Amniotic stem cell (primary cell): ENCODE measurements around the gene DAPK3.
"Not testable (repeated sequence)": the region's sequence is repeated elsewhere in the genome, so short reads cannot be mapped to it uniquely, and the experiment has no call there.

ENCODE experiments used
- DNase-seq: peaks from one replicate; lab custom pipeline; 2025; lab: John Stamatoyannopoulos, UW

DAPK3 gene

DNA sequence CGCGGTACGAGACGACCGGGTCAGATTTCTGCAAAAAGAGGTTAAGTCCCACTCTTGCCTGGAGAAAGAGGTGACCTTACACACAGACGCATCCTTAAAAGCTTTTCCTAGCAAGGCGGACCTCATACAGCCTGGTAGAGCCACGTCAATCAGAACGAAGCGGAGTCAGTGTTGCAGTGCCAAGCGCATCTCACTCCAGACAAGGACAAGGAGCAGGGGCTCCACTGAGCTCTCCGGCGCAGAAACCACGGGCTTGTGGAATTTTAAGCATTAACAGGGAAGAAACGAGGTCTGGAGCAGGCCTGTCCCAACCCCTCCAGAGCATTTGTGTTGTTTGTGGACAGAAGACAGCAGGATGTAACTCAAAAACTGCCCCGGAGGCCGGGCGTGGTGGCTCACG lies 7.2 kb upstream of the DAPK3 start:
- DNase-seq: no peak

- no peak for DNase-seq
Measured at GRCh38 chr19:3977242-3978143, 6.6 kb upstream of the DAPK3 start.

DNA sequence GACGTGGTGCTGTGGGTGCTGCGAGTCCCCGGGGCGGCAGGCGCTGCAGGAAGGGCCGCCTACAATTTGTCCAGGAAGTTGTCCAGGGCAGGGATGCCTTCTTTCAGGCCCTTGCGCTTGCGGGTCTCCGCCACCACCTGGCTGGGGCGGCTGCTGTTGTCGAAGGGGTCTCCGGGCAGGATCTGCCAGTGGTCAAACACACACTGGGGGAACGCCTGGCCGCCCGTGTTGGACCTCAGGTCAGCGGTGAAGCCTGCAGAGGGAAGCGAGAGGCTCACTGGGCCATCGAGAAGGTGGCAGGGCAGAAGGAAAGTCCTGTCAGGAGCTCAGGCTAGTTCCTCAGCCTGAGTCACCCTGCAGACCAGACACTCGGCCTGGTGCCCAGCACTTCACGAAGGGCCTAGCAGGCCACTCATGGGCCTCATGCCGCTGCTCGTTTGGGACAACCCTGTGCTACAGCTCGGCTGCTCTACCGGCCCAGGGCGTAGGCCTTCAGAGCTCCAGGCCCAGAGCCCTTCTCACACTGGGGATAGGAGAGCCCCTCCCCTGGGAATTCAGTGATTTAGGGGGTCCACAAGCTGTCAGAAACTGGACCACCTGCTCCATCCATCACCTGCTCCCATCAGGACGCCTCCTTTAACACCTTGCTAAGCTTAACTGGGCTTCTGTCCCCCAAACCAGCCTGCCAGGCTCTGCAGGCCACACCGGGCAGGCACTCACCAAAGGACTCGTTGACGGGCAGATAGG lies 5.8 kb upstream of the DAPK3 start:
- no peak for DNase-seq

GRCh38 chr19:3975637-3976087 lies 4.8 kb upstream of the DAPK3 start:
- no peak for DNase-seq

DNA sequence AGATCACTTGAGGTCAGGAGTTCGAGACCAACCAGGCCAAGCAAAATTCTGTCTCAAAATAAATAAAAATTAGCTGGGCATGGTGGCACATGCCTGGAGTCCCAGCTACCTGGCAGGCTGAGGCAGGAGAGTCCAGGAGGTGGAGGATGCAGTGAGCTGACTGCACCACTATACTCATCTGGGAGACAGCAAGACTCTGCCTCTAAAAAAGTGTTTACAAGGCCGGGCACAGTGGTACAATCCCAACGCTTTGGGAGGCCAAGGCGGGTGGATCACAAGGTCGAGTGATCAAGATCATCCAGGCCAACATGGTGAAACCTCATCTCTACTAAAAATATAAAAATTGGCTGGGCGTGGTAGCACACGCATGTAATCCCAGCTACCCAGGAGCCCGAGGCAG lies 4.2 kb upstream of the DAPK3 start:
- no peak for DNase-seq

DNA sequence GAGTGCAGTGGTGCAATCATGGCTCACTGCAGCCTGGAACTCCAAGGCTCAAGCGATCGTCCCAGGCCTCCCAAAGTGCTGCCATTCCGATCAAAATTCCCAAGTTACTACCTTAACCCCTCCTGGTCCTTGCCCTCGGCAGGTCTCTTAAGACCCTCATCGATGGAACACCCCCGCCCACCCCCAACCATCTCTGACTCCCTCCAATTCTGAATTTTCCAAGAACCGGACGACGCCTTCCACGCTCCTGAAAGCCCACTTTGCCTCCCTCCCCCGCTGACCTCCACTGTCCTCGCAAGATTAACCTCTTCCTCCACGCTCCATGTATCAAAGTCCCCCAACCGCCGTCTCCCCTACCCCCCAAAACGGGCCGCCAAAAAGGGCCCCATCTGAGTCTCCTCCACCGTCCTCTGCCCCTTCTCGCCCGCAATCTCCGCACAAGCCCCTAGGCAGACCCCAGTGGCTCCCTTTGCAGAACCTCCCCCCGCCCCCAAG lies 539 bp downstream of the DAPK3 start:
- DNase-seq: no peak

- peak; percentile 32 for DNase-seq
Measured at GRCh38 chr19:3969435-3970312, 1.2 kb downstream of the DAPK3 start.

DNA sequence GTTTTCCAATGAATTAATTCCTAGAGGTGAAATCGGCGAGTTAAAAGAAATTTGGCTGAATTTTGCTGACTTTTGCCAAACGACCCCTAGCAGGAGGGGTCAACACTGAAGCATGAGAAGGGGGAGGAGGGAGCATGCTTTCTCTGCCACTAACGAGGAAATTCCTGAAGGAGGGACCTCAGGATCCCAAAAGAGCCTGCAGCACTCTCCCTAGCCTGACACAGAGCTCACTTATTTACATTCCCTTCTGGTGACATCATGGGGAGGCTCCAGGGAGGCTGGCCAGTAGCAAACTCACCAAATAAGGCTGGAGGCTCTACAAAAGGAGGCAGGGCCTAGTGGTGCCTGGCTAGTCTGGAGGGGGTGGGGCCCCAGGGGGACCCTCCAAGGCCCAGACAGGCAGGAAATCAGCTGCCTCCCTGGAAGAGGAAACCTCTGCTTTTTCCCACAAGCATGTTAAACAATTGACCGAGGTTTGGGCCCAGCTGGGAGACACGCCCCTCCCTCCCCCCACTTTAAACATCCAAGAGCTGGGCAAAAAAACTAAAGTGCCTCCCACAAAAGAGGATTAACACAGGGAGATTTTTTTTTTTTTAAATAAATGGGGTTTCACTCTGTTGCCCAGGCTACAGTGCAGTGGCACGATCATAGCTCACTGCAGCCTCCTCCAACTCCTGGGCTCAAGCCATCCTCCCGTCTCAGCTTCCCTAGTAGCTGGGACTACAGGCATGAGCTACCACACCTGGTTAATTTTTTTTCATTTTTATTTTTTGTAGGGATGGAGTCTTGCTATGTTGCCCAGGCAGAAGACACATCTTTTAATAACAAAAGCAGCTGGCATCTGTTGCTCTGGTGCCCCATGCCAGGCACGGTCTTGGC lies 2.1 kb downstream of the DAPK3 start:
- DNase-seq: peak; percentile 99

DNA sequence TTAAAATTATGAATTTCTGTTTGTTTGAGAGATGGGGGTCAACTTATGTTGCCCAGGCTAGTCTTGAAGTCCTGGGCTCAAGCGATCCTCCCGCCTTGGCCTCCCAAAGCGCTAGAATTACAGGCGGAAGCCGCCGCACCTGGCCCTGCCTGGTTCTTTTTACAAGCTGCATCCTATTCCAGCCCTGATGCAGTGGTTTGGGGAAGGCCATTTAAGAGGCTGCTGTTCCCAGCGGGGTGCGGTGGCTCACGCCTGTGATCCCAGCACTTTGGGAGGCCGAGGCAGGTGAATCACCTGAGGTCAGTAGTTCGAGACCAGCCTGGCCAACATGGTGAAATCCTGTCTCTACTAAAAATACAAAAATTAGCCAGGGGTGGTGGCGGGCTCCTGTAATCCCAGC lies 2.9 kb downstream of the DAPK3 start:
- DNase-seq: not testable (repeated sequence)

GRCh38 chr19:3966051-3967017 lies 4.6 kb downstream of the DAPK3 start:
- DNase-seq: no peak

DNA sequence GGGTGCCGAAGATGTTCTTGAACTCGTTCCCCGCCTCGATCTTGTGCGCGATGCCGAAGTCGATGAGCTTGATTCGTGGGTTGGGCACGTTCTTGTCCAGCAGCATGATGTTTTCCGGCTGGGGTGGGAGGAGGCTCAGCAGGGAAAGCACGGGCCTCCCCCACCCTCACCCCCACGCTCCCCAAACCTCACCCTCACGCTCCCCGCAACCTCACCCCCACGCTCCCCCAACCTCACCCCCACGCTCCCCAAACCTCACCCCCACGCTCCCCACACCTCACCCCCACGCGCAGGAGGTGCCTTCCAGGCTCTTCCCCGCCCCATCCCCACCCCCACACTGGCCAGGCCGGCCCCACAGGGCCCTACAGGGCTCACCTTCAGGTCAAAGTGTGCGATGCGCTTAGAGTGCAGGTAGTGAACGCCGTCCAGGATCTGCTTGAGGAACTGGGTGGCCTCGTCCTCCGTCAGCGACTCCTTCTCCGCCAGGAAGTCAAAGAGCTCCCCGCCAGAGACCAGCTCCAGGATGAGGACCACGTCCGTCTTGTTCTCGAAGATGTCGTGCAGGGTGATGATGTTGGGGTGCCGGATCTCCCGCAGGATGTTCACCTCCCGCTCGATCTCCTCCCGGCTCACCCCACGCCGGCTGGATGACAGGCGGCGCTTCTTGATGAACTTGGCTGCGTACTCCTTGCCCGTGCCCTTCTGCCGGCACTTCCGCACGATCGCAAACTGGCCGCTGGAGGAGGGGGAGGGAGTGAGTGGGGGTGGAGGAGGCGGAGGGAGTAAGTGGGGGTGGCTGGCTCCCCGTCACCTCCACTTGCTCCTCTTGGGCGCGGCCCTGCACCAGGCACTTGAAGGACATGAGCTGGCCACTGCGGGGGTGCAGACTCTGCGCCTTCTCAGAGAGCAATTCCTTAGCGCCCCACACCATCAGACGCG lies 6.4 kb downstream of the DAPK3 start:
- DNase-seq: no peak

DNA sequence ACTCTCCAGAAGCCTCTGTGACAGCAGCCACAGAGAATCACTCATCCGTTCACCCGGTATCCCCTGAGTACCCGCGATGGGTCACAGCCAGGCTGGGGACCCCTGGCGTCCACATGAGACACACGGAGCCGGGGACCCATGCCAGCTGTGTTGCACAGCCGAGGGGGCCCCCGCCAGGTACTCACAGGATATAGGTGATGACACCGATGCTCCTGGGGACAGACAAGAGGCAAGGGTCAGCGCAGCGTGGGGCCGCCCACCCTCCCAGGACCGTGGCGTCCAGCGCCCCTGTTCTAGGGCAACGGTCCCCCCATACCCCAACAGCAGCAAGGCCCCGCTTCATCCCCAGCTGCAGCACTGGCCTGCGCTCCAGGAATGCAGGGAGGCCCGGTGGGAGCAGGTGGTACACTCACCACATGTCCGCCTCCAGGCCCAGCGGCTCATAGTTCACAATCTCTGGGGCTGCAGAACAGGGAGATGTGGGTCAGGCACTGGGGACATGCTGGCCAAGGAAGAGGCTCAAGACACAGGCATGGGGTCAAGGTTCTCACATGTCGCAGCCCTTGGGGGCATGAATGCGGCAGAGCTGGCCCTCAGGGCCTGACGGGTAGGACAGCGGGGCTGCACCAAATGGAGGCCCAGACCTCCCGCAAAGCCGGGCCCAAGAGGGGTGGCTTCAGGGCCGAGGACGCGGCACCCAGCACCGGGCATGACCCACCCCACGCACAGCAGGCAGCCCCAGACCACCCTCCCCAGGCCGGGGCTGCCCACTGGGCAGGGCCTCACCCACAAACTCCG lies 7.2 kb downstream of the DAPK3 start:
- no peak for DNase-seq

DNA sequence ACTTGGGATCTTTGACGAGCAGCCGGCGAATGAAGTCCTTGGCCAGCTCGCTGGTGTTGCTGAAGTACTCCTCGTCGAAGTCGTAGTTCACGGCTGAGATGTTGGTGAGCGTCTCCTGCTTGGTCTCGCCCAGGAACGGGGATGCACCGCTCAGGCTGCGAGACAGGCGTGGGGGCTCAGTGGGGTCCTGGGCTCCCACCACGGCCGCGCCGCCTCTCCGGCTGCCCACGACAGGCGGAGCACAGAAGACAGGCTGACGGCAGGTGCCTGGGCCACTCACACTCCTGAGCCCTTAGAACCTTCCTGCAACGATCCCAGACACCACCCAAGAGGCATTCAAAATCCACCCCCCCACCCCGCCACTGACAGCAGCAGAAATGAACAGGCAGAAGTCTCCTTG lies 9.9 kb downstream of the DAPK3 start:
- no peak for DNase-seq

- DNase-seq: no peak
Measured at GRCh38 chr19:3959766-3960131, 11.2 kb downstream of the DAPK3 start.

DNA sequence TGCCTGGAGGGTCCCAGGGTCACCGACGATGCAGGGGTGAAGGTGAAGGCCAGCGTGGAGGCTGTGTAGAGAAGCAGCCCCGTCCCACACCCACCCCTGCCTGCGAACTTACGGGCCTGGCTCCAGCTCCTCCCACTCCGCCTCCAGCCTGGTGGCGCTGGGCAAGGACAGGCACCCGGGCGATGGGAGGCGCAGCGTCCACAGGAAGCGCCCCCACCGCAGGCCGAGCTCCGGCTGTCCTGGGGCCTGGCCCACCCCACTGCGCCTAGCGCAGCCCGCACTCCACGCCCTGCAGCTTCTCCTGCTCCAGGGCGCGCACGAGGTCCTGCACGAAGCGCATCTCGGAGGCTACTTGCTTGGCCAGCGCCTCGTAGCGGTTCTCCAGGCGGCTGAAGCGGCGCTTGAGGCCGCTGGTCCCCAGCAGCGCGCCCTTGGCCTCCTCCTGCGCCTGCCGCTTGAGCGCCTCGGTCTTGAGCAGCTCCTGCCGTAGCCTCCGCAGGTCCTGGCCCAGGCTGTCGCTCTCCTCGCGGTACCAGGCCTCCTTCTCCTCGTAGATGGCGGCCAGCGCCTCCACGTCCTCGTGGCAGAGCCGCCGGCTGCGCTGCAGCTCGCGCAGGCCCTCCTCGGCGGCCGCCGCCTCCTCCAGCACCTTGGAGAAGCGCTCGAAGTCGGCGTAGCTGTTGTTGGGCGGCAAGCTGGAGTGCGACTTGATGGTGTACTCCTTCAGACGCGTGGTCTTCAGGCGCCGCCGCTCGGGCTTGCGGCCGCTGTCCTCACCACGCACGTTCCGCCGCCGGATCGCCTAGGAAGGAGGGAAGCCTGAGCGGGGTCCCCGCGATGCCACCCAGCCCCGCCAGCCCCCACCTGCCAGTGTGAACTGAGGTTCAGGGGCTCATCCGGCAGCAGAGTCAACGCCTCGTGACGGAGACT lies 11.8 kb downstream of the DAPK3 start:
- DNase-seq: no peak

- no peak for DNase-seq
Measured at GRCh38 chr19:3955688-3956087, 15.2 kb downstream of the DAPK3 start.

DNA sequence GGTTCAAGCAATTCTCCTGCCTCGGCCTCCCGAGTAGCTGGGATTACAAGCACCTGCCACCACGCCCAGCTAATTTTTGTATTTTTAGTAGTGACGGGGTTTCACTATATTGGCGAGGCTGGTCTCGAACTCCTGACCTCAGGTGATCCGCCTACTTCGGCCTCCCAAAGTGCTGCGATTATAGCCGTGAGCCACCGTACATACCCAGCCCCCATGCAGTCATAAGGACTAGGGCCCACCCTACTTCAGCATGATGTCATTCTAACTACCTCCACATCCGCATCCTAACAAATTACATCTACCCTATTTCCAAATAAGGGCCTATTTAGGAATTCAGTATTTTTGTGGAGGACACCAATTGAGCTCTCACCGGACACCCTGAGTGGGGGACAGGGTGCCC lies 15.6 kb downstream of the DAPK3 start:
- DNase-seq: not testable (repeated sequence)
